H54 (cell line): Measurements from ENCODE around the gene ADORA2B.

ENCODE experiments used
- DNase-seq: peaks from one replicate; pipeline ENCODE4 v3.0.0; 2011; ENCODE audit warnings: low spot score, mixed read lengths; ENCODE audit not compliant: insufficient read length
- FAIRE-seq: peaks from 3 replicates; lab custom pipeline; 2011; peaks lifted over from hg19 to GRCh38; lab: Jason Lieb, UNC
- POLR2A ChIP-seq: IDR thresholded peaks from 2 replicates; pipeline ENCODE4 v1.6.1; 2011; ENCODE audit warnings: low read depth, mild to moderate bottlenecking, low read length

Gene ADORA2B

DNA sequence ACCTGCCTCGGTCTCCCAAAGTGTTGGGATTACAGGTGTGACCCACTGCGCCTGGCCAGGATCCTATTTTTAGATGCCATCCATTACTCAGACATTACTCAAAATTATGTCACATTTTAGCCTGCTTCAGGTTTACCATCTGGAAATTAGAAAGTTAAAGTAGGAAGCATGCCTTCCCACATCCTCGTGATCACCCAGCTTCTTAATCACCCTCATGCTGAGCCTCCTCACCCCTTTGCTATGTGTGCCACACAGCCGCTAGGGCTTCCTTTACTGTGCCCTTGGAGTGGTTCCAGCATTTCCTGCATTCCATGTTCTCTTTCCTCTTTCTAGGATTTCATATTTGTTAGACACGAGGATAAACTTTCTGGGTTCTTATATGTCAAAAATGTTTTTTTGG is 9.3 kb downstream of the ADORA2B start:
- FAIRE-seq (peak; percentile 71), DNase-seq (peak; percentile 77)
- no peak for TF ChIP-seq POLR2A

DNA sequence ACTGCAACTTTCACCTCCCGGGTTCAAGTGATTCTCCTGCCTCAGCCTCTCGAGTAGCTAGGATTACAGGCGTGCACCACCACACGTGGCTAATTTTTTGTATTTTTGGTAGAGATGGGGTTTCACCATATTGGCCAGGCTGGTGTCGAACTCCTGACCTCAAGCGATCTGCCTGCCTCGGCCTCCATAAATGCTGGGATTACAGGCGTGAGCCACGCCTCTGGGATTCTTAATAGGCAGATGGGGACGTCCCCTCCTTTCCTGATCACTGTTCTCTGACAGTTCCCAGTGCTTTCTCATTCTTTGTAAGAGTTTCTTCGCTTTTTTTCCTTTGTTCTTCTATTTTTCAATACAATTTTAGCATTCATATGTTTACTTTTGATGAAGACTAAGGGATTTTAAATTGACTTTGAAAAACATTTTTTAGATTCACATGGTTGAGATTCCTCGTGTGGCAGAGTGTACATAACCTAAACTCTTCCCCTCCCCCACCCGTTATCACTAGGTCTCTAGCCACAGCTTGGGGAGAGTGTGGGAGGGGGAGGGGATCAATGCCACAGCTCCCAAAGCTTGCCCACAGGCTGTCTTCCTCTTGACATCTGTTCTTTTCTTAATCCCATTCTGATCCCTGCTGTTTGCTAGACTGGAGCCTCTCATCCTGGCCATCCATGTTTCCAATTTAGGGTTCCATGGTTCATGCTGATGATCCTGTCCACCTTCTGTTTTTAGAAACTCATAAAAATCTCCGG is 11.0 kb downstream of the ADORA2B start:
- DNase-seq = no peak
- TF ChIP-seq POLR2A = no peak
- no peak for FAIRE-seq

DNA sequence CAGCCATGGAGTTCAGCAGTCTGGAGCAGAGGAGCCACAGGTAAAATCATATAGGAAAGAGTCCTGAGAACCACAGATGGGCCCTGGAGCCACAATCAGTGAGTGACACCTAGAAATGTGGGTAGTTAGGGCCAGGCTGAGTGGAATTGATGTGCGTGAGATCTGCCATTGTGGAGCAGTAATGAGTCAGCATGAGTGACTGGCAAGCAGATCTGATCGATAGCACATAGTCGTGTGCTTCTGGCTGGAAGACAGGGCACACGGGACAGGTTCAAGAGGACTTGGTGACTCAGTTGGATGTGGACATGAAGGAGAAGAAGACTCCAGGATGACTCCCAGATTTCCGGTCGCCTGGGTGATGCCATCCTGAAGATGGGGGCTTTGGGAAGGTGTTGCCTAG is 12.3 kb downstream of the ADORA2B start:
- FAIRE-seq = no peak
- no peak for DNase-seq

DNA sequence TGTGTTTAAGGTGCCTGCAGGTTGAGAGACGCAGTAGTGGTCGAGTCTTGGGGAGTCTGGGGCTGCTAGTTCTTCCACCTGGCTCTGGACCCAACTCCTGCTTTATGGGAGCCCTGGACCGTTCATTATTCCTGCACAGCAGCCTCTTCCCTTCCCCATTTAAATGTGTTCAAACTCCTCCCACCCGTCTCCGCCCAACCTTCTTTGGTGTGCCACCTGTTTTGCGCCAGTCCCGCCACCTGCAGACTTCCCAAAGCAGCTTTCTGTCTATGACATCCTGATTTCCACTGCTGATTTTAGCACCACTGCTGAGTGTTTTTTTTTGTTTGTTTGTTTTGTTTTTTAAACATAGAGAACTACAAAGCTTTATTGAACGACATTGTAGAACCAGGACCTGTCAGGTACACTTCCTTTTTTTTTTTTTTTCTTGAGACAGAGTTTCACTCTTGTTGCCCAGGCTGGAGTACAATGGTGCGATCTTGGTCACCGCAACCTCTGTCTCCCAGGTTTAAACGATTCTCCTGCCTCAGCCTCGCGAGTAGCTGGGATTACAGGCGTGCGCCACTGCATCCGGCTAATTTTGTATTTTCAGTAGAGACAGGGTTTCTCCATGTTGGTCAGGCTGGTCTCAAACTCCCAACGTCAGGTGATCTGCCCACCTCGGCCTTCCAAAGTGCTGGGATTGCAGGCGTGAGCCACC is 12.8 kb downstream of the ADORA2B start:
- FAIRE-seq (no peak), DNase-seq (no peak)
- TF ChIP-seq POLR2A = no peak

More for the DNA sequence above, 12.3 kb downstream of the ADORA2B start:
- no peak for TF ChIP-seq POLR2A

DNA sequence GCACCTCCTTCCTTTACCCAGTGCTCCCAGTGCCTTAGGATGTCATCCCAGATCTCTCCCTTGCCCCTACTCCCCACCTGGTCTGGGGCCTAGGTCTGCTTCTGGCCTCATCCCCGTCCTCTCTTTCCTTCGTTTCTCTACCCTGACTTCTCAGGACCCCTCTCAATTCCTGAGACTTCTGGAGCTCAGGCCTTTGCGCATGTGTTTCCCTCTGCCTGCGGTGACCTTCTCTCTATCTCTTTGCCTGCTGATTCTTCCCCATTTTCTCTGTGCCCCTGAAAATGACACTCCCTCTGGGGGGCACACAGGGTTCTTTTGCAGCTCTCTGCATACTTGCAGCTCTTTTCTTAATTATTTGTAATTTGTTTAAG is 13.5 kb downstream of the ADORA2B start:
- TF ChIP-seq POLR2A = no peak
- FAIRE-seq (no peak), DNase-seq (no peak)

DNA sequence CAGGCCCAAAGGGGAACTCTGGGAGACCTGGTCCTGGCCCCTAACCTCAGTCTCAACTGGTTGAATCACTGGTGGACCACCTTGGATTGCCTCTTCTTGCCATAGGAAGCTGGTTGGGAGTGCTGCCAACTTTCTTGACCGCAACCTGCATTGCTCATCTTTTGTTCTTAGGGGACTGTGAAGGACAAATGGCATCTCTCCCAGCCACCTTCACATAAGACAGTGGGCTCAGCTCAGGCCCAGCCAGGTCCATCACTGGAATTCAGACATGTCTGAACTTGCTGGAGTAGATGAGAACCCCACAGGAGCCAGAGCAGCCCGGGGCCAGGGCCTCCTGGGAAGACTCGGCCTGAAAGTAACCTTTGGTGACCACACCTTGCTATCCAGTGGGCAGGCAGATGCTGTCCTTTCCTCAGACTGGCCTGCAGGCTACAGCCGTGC is 18.8 kb downstream of the ADORA2B start:
- TF ChIP-seq POLR2A = no peak
- FAIRE-seq (no peak), DNase-seq (no peak)

DNA sequence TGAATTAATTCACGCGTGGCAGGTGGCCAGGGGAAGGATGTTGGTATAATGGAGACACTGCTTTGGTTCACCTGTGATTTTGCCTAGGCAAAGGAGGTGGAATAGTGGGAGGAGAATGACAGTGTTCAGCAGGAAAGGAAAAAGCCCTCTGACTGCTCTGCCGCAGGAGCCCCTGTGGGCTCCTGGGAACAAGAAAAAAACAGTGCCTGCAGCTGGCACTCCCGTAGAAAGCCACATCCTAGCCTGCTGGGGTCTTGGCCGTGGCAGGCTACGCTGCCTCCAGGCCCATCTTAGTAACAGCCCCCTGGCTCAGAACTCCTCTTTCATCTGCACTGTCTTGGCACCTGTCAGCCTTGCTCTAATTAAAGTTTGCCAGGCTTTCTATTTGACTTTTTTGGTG is 20.6 kb downstream of the ADORA2B start:
- TF ChIP-seq POLR2A = no peak
- no peak for DNase-seq
- no peak for FAIRE-seq

DNA sequence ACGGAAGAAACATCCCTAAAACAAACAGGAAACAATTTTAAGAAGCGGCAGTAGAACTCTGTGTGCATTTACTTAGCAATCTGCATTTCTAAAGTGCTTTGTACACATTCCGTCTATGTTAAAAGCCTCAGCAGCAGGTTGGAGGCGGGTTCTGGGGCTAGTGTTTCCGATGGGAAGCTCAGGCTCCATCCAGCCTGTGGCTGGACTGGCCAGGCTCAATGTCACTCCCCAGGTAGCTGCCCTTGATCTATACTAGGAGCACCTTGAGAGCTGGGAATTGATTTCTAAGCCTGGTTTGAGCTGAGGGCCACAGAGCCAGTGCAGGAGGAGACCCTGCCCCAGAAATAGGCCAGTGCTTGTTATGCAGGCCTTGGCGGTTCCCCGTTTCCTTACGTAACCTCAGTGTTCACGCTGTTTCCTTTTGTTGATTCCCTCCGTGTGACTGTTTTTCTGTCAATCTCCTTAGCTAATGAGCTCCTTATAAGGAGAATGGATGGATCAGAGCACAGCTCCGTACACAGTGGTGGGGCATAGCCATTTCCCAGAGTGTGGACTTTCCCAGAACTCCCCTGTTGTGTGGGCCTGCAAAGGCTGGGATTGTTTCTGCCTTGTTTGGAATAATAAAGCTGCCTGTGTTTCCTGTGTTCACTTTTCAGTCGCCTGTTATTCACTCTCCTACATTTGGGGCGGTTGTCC is 21.4 kb downstream of the ADORA2B start:
- FAIRE-seq (no peak), DNase-seq (no peak)
- TF ChIP-seq POLR2A = no peak

DNA sequence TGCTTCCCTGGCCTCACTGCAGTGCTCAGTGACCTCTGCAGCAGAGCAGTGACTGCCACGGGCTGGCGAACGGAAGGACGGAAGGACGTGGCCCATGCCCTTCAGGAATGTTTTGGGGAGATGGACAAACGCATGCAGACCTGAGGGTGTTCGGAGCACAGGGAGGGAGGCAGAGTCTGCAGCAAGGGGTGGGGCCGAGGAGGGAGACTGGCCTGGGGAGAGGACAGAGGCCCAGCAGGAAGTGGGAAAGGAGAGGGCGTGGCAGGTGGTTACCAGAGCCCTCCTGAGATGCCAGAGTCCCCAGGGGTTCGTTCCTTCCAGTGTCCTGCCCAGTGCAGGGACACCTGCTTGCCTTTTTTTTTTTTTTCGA is 21.9 kb downstream of the ADORA2B start:
- FAIRE-seq = no peak
- no peak for TF ChIP-seq POLR2A
- peak; percentile 69 for DNase-seq

DNA sequence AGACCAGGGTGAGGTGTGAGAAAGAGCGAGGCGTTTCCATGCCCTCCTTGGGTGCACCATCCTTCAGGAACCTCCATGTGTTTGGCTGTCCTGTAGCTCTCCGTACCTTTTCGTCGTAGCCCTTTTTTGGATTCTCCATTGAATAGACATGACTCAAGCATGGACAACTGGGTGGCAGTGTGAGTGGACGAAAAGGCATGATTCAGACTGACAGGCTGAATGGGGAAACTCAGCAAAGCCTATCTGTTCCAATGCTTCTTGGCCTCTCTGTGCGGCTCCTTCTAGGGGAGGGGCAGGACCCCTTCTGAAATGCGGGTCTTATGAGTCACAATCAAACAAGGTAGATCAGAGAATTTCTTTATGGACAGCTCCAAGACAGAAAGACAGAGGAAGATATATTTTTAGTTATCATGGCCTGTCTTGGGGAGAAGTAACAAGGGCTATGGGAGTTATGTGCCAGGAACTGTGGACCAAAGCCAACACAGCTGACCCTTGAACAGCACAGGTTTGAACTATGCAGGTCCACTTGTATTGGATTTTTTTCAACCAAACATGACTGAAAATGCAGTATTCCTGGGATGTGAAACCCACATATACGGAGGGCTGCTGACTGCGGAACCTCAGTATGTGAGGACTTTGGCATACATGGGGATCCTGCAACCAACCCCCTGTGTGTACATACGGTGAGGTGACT is 22.9 kb downstream of the ADORA2B start:
- no peak for TF ChIP-seq POLR2A
- FAIRE-seq (no peak), DNase-seq (no peak)

DNA sequence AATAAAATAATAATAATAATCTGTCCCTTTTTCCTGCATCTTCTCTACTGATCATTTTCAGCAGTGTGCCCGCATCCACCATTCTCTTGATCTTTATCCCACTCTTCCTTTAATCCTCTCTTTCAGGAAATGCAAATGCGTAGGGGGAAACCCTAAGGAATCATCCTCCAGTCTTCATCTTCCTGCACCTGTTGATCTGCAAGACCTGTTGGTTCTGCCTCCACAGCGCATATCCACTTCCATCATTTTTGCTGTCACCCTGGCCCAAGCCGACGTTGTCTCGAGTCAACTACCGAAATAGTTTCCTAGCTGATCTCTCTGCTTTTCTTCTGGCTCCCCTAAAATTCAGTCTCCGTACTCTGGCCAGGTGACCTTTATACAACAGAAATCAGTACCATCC is 24.5 kb downstream of the ADORA2B start:
- no peak for FAIRE-seq
- no peak for TF ChIP-seq POLR2A
- no peak for DNase-seq

DNA sequence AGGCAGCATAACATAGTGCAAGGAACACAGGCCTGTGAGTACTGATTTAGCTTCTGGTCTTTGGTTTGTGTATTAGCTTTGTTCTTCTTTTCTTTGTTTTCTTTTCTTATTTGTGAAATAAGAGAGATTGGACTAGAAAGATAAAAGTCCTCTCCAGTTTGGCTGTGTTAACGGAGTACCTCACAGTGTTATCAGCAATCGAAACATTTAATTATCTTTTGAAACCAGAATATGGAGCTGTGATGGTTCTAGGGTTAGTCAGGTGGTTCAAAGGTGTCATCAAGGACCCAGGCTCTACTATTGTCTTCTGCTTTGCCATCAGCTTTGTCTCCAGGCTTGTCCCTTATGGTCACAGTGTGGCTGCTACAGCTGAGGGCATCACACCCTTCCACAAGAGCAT is 25.6 kb downstream of the ADORA2B start:
- no peak for TF ChIP-seq POLR2A
- DNase-seq (no peak), FAIRE-seq (no peak)

DNA sequence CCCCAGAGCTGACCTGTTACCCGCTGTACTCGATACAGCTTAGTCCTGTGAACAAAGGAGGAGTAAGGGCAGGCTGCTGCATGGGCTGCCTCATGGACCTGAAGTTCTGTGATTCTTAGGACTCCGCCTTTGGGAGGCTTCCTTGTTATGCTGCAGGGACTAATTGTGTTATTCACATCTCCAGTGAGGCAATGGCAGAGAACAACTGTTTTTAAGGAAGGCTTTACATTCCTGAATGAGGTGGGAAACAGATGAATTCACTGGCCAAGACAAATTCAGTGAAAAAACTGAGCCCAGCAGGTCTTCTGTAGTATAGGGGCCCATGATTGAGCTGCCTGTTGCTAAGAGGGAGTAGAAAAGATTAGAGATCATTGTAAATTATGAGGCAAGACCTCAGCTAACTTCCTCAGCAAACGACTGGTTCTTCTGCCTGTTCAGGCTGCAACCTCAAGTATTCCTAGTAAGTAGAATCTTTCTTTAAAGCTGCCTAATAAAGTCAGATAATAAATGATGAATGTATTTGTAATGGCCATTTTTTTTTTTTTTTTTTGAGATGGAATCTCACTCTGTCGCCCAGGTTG is 26.3 kb downstream of the ADORA2B start:
- FAIRE-seq = no peak
- no peak for DNase-seq
- TF ChIP-seq POLR2A = no peak
